ENCODE measurements around the gene UBXN7. TPM values are rescaled to one million over a fixed set of nuclear protein-coding genes. Genes with fewer than 3 reads are reported as not detected.

The UBXN7 gene
- total and polyA plus RNA-seq, 2 of the 8 experiments (the other 6 are each of a cell fraction or from before 2014, with no cell fraction given) = 18.5 to 109 TPM

DNA sequence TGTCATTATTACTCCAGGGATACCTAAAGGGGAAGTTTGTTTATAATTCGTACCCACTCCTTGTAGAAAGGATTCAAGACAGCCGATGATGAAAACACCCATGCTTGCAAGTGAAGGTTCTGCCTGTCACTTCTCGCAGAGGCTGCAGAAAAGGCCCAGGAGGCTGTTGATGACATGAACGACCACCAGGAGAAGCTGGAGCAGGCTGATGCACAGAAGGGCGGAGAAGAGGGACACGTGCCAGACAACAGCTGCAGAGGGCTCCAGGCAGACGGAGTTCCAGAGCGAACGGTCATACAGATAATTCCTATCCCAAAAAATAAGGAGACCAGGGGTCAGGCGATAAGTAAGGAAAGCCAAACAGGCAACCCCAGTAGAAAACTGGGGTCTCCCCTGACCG lies 108.5 kb downstream of the UBXN7 start:
- no peak overlapping the region for H2BK120ac ChIP-seq (replicated peaks; ENCODE audit: low read depth, low read length)
- no peak overlapping the region for H2BK12ac ChIP-seq (ENCODE audit: low read depth, low read length)
- H3K9ac ChIP-seq (replicated peaks in 1 of 4; ENCODE audit: extremely low read depth in 1 of 4, low read depth in 3 of 4, low read length in 3 of 4) = no peak overlapping the region
- H3K27ac ChIP-seq (ENCODE audit: low read depth, low read length) = no peak overlapping the region
- no peaks in the 10 kb centered on the region for H3K23me2 ChIP-seq (ENCODE audit: low read depth, low read length)
- WGBS, 2 experiments (ENCODE audit: extremely low coverage in 1 of 2, insufficient coverage in 1 of 2, insufficient read length in 1 of 2, insufficient replicate concordance in 2 of 2, low coverage in 1 of 2, low lambda C conversion rate in 2 of 2, missing lambda C conversion rate in 1 of 2) = 85% methylated on average over 11 of the region's 11 CpGs; no CpG with 5 or more reads in 1 of the 2 experiments
- no peak overlapping the region for H3K14ac ChIP-seq (ENCODE audit: insufficient read length)
- H3K79me1 ChIP-seq (ENCODE audit: low read depth, low read length) = no peaks in the 10 kb centered on the region
- no peak overlapping the region for H3K18ac ChIP-seq (ENCODE audit: extremely low read depth, low read length)
- H3K56ac ChIP-seq (replicated peaks; ENCODE audit: insufficient read length, low read depth, low read length) = no peak overlapping the region
- no peaks in the 10 kb centered on the region for H3K27me3 ChIP-seq (replicated peaks in 1 of 4; ENCODE audit: control insufficient read depth in 3 of 4, extremely low read depth in 1 of 4, insufficient read depth in 3 of 4, low read length in 3 of 4)
- DNase-seq (ENCODE audit: low read depth in 1 of 2, low spot score in 2 of 2) (no peak), FAIRE-seq (no peak)
- H2BK5ac ChIP-seq (ENCODE audit: low read depth, low read length) = no peak overlapping the region
- H3K23ac ChIP-seq (ENCODE audit: insufficient read length) = no peak overlapping the region
- no peaks in the 10 kb centered on the region for H3K9me3 ChIP-seq (ENCODE audit: insufficient read depth in 2 of 2, low read depth in 1 of 2, low read length in 1 of 2)
- H3K4ac ChIP-seq (replicated peaks; ENCODE audit: insufficient read length, low read depth, low read length) = no peak overlapping the region
- peaks cover 0 to 5% (median 2%) of the 10 kb centered on the region in 4 experiments; a peak in 4 of 7 replicates for H3K4me1 ChIP-seq (replicated peaks in 1 of 4; ENCODE audit: control insufficient read depth in 3 of 4, insufficient read depth in 4 of 4, low read length in 3 of 4)
- POLR2A ChIA-PET (ENCODE audit: partially characterized antibody) = interaction anchor here (2.1 kb wide), 1 partner anchor 24 kb away, joined by 4 read pairs; no protein-coding TSS in a partner anchor
- no peak overlapping the region for H4K5ac ChIP-seq (ENCODE audit: insufficient read length, low read depth, low read length)
- H3K36me3 ChIP-seq (ENCODE audit: control insufficient read depth in 2 of 4, insufficient read depth in 4 of 4, low read length in 3 of 4) = no peaks in the 10 kb centered on the region
- no peak overlapping the region for H2BK20ac ChIP-seq (ENCODE audit: low read length)
- H3K4me3 ChIP-seq (ENCODE audit: extremely low read depth in 1 of 4, insufficient read depth in 2 of 4, low read depth in 3 of 4, low read length in 4 of 4) = no peak overlapping the region
- no peak overlapping the region for H3K4me2 ChIP-seq (ENCODE audit: insufficient read depth in 1 of 2, low read depth in 2 of 2, low read length in 2 of 2)
- H4K8ac ChIP-seq (ENCODE audit: extremely low read depth, insufficient read depth, low read length) = no peak overlapping the region
- CTCF ChIA-PET (ENCODE audit: partially characterized antibody) = interaction anchor here (0.5 to 2.4 kb wide), 20 partner anchors 9 to 120 kb away, joined by 3 to 19 read pairs (median 4); no protein-coding TSS in a partner anchor
- H2AFZ ChIP-seq (ENCODE audit: low read length) = no peak overlapping the region
- H4K20me1 ChIP-seq (replicated peaks in 1 of 2; ENCODE audit: control insufficient read depth in 1 of 2, insufficient read depth in 2 of 2, low read length in 2 of 2) = no peaks in the 10 kb centered on the region
- H2BK15ac ChIP-seq (ENCODE audit: low read length) = no peak overlapping the region
- H4K91ac ChIP-seq (replicated peaks; ENCODE audit: insufficient read length, low read length) = no peak overlapping the region
- no peak overlapping the region for H2AK5ac ChIP-seq (ENCODE audit: low read depth, low read length)
- TF ChIP-seq SIRT6 (IDR thresholded peaks at IDR 0.05; ENCODE audit: low read length) (no peak), TCF12 (IDR thresholded peaks at IDR 0.05; ENCODE audit: low read depth, low read length) (no peak), KDM4A (IDR thresholded peaks at IDR 0.05; ENCODE audit: low read depth, low read length, severe bottlenecking) (no peak), RAD21 (IDR thresholded peaks at IDR 0.05 in 1 of 2, conservative IDR thresholded peaks at IDR 0.05 in 1 of 2; ENCODE audit: low read depth in 2 of 2, low read length in 2 of 2) (peak; percentile 41 to 57; a peak in 3 of 4 replicates)
- TF ChIP-seq, protein P1, sequence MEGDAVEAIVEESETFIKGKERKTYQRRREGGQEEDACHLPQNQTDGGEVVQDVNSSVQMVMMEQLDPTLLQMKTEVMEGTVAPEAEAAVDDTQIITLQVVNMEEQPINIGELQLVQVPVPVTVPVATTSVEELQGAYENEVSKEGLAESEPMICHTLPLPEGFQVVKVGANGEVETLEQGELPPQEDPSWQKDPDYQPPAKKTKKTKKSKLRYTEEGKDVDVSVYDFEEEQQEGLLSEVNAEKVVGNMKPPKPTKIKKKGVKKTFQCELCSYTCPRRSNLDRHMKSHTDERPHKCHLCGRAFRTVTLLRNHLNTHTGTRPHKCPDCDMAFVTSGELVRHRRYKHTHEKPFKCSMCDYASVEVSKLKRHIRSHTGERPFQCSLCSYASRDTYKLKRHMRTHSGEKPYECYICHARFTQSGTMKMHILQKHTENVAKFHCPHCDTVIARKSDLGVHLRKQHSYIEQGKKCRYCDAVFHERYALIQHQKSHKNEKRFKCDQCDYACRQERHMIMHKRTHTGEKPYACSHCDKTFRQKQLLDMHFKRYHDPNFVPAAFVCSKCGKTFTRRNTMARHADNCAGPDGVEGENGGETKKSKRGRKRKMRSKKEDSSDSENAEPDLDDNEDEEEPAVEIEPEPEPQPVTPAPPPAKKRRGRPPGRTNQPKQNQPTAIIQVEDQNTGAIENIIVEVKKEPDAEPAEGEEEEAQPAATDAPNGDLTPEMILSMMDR (IDR thresholded peaks at IDR 0.05; ENCODE audit: control extremely low read depth in 1 of 3, insufficient read depth in 1 of 3, low read depth in 1 of 3, low read length in 3 of 3) = peak; percentile 35 to 62 (median 44)
- TF ChIP-seq, protein P2, sequence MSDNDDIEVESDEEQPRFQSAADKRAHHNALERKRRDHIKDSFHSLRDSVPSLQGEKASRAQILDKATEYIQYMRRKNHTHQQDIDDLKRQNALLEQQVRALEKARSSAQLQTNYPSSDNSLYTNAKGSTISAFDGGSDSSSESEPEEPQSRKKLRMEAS (IDR thresholded peaks at IDR 0.05) = 0 out of 2 replicates have a peak, but pooled peaks have one; percentile 34
- no peaks in the 10 kb centered on the region for H3K79me2 ChIP-seq (ENCODE audit: control insufficient read depth in 1 of 2, insufficient read depth in 2 of 2, low read length in 2 of 2)

All from H1 (cell line).